ENCODE data around the gene MOB3A.
A peak's percentile ranks its signal among the peaks of the same experiment; 100 is the strongest.

The MOB3A gene

DNA sequence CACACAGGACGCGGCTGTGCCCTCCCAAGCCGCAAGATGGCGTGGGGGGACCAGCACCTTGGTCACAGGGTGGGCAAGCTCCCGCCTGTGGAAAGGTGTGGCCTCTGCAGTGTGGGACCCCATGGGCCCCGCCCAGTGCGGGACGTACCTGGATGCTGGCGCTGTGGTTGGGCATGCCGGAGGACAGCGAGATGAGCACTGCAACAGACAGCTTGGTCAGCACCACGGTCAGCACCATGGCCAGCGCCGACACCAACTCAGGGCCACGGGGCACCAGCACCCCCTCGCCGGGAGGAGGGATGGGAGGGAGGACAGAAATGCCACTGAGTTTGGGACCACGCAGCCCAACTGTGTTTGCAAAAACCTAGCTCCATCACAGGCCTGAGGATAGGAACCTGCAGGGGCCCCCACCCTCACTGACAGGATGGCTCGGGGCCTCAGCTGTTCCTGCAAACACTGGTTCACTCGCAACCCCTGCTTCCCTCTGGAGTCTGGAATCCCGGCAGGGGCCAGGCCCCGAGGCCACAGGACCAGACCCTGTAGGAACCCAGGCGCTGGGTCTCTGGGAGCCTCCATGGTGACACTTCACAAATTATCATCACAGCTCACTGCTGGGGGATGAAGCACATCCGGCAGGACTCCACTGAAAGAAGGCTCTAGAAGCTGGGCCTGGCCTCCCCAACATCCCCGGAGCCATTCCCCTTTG is 27.7 kb upstream of the MOB3A start:
- Histone ChIP-seq H3K9me3 (ENCODE audit: control insufficient read depth, insufficient read depth, low read length) (no peaks in the 10 kb centered on the region), H3K4me1 (ENCODE audit: control insufficient read depth, insufficient read depth, low read length) (no peaks in the 10 kb centered on the region), H3K4me3 (ENCODE audit: low read length) (no peak overlapping the region), H3K36me3 (ENCODE audit: control insufficient read depth, insufficient read depth, low read length) (peaks cover 54% of the 10 kb centered on the region), H3K27ac (ENCODE audit: low read length) (no peak overlapping the region), H3K27me3 (ENCODE audit: control insufficient read depth, insufficient read depth, low read length) (no peaks in the 10 kb centered on the region)
- DNase-seq (ENCODE audit: low read depth, low spot score) = peak; percentile 29
- no CpG with 5 or more reads among the region's 25 CpGs for WGBS (ENCODE audit: insufficient coverage, insufficient read length)

GRCh38 chr19:2122982-2123381 is 26.9 kb upstream of the MOB3A start:
- Histone ChIP-seq H3K36me3 (ENCODE audit: control insufficient read depth, insufficient read depth, low read length) (peaks cover 62% of the 10 kb centered on the region), H3K27me3 (ENCODE audit: control insufficient read depth, insufficient read depth, low read length) (no peaks in the 10 kb centered on the region)

GRCh38 chr19:2122251-2122650 is 26.1 kb upstream of the MOB3A start:
- no CpG with 5 or more reads among the region's 15 CpGs for WGBS (ENCODE audit: insufficient coverage, insufficient read length)
- H3K4me3 ChIP-seq (ENCODE audit: low read length) = no peak overlapping the region
- peaks cover 66% of the 10 kb centered on the region for H3K36me3 ChIP-seq (ENCODE audit: control insufficient read depth, insufficient read depth, low read length)
- H3K9me3 ChIP-seq (ENCODE audit: control insufficient read depth, insufficient read depth, low read length) = no peaks in the 10 kb centered on the region
- H3K27me3 ChIP-seq (ENCODE audit: control insufficient read depth, insufficient read depth, low read length) = no peaks in the 10 kb centered on the region
- H3K27ac ChIP-seq (ENCODE audit: low read length) = no peak overlapping the region
- no peak for DNase-seq (ENCODE audit: low read depth, low spot score)
- no peaks in the 10 kb centered on the region for H3K4me1 ChIP-seq (ENCODE audit: control insufficient read depth, insufficient read depth, low read length)

More at GRCh38 chr19:2122982-2123381, 26.9 kb upstream of the MOB3A start:
- Histone ChIP-seq H3K9me3 (ENCODE audit: control insufficient read depth, insufficient read depth, low read length) (no peaks in the 10 kb centered on the region), H3K4me1 (ENCODE audit: control insufficient read depth, insufficient read depth, low read length) (no peaks in the 10 kb centered on the region), H3K27ac (ENCODE audit: low read length) (no peak overlapping the region), H3K4me3 (ENCODE audit: low read length) (no peak overlapping the region)
- no peak for DNase-seq (ENCODE audit: low read depth, low spot score)
- no CpG with 5 or more reads among the region's 10 CpGs for WGBS (ENCODE audit: insufficient coverage, insufficient read length)

- Histone ChIP-seq H3K36me3 (ENCODE audit: control insufficient read depth, insufficient read depth, low read length) (peaks cover 66% of the 10 kb centered on the region), H3K4me3 (ENCODE audit: low read length) (no peak overlapping the region), H3K4me1 (ENCODE audit: control insufficient read depth, insufficient read depth, low read length) (no peaks in the 10 kb centered on the region), H3K27me3 (ENCODE audit: control insufficient read depth, insufficient read depth, low read length) (no peaks in the 10 kb centered on the region), H3K27ac (ENCODE audit: low read length) (no peak overlapping the region), H3K9me3 (ENCODE audit: control insufficient read depth, insufficient read depth, low read length) (no peaks in the 10 kb centered on the region)
- no CpG with 5 or more reads among the region's 27 CpGs for WGBS (ENCODE audit: insufficient coverage, insufficient read length)
- DNase-seq (ENCODE audit: low read depth, low spot score) = no peak
Observed at GRCh38 chr19:2121416-2122051, 25.4 kb upstream of the MOB3A start.

- DNase-seq (ENCODE audit: low read depth, low spot score) = no peak
- Histone ChIP-seq H3K4me3 (ENCODE audit: low read length) (no peak overlapping the region), H3K27ac (ENCODE audit: low read length) (no peak overlapping the region), H3K36me3 (ENCODE audit: control insufficient read depth, insufficient read depth, low read length) (peaks cover 70% of the 10 kb centered on the region), H3K9me3 (ENCODE audit: control insufficient read depth, insufficient read depth, low read length) (no peaks in the 10 kb centered on the region), H3K27me3 (ENCODE audit: control insufficient read depth, insufficient read depth, low read length) (no peaks in the 10 kb centered on the region), H3K4me1 (ENCODE audit: control insufficient read depth, insufficient read depth, low read length) (no peaks in the 10 kb centered on the region)
- WGBS (ENCODE audit: insufficient coverage, insufficient read length) = no CpG with 5 or more reads among the region's 26 CpGs
Observed at GRCh38 chr19:2120821-2121220, 24.7 kb upstream of the MOB3A start.

- Histone ChIP-seq H3K27me3 (ENCODE audit: control insufficient read depth, insufficient read depth, low read length) (no peaks in the 10 kb centered on the region), H3K4me1 (ENCODE audit: control insufficient read depth, insufficient read depth, low read length) (no peaks in the 10 kb centered on the region), H3K36me3 (ENCODE audit: control insufficient read depth, insufficient read depth, low read length) (peaks cover 75% of the 10 kb centered on the region), H3K4me3 (ENCODE audit: low read length) (no peak overlapping the region), H3K9me3 (ENCODE audit: control insufficient read depth, insufficient read depth, low read length) (no peaks in the 10 kb centered on the region), H3K27ac (ENCODE audit: low read length) (no peak overlapping the region)
- DNase-seq (ENCODE audit: low read depth, low spot score) = no peak
- WGBS (ENCODE audit: insufficient coverage, insufficient read length) = no CpG with 5 or more reads among the region's 31 CpGs
Observed at GRCh38 chr19:2119921-2120785, 24.0 kb upstream of the MOB3A start.

DNA sequence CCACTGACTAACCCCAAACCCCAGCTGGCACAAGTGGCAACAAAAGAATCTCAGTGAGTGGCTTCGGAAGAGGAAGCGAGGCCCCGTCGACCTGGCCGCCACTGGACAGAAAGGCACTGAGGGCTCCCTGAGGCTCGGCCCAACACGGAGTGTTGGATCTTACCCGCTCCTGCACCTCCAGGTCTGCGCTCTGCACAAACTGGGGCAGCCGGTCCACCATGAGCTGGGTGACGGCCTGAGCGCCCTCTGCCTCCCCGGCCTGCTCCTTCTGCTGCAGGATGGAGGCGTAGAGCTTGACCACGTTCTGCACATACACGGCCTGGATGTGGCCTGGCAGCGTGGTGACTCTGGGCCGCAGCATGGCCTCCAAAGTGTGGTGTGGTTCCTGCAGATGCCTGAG is 22.3 kb upstream of the MOB3A start:
- Histone ChIP-seq H3K27me3 (ENCODE audit: control insufficient read depth, insufficient read depth, low read length) (no peaks in the 10 kb centered on the region), H3K36me3 (ENCODE audit: control insufficient read depth, insufficient read depth, low read length) (peaks cover 90% of the 10 kb centered on the region), H3K4me3 (ENCODE audit: low read length) (no peak overlapping the region), H3K27ac (ENCODE audit: low read length) (no peak overlapping the region), H3K9me3 (ENCODE audit: control insufficient read depth, insufficient read depth, low read length) (no peaks in the 10 kb centered on the region), H3K4me1 (ENCODE audit: control insufficient read depth, insufficient read depth, low read length) (no peaks in the 10 kb centered on the region)
- no peak for DNase-seq (ENCODE audit: low read depth, low spot score)
- no CpG with 5 or more reads among the region's 18 CpGs for WGBS (ENCODE audit: insufficient coverage, insufficient read length)

DNA sequence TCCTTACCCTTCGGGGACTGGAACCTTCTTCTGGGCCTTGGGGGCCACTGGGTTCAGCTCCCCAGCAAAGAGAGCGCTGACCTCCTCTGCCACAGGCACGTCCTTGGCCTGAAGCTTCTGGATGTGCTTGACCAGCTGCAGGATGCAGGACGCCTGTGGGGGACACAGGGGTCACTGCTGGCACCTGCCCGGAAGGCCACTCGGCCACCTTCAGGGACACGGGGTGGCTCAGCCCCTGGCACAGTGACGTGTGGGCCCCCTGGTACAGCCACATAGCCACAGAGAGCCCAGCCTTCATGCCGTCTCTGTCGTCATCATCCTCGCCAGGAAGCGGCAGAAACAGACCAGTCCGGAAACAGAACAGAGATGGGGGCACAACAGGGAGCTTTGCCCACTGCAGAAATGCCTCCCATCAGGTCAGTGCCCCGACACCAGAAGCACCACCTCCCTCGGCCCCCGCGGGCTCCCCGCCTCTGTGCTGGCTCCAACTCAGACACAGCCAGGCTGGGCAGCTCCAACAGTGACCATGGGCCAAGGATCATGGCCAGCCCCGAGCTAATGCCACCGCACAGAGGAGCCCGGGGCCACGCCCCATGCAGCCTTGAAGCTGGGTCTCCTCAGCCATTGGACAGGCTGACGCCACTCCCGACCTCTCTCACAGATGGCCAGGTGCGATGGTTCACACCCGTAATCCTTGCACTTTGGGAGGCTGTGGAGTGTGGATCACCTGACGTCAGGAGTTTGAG is 21.3 kb upstream of the MOB3A start:
- Histone ChIP-seq H3K4me1 (ENCODE audit: control insufficient read depth, insufficient read depth, low read length) (no peaks in the 10 kb centered on the region), H3K27ac (ENCODE audit: low read length) (no peak overlapping the region), H3K36me3 (ENCODE audit: control insufficient read depth, insufficient read depth, low read length) (peaks cover 90% of the 10 kb centered on the region), H3K27me3 (ENCODE audit: control insufficient read depth, insufficient read depth, low read length) (no peaks in the 10 kb centered on the region), H3K9me3 (ENCODE audit: control insufficient read depth, insufficient read depth, low read length) (no peaks in the 10 kb centered on the region), H3K4me3 (ENCODE audit: low read length) (no peak overlapping the region)
- WGBS (ENCODE audit: insufficient coverage, insufficient read length) = no CpG with 5 or more reads among the region's 27 CpGs
- DNase-seq (ENCODE audit: low read depth, low spot score) = no peak

DNA sequence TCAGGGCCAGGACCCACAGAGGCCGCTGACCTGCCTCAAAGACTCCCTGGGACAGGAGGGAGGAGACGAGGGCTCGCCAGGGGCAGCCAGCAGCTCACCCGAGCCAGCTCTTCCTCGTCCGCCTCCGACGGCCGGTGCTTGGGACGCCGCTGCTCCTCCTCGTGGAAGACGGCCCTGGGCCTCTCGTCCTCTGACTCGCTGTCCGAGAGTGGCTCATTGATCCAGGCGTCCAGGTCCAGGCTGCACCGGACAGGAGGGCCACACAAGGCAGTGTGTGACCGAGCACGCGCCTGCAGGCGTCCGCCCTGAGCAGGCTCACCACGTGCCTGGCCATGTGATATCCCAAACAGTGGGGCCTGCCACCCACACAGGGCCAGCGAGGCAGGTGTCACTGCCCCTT is 20.4 kb upstream of the MOB3A start:
- DNase-seq (ENCODE audit: low read depth, low spot score) = no peak
- Histone ChIP-seq H3K4me3 (ENCODE audit: low read length) (no peak overlapping the region), H3K9me3 (ENCODE audit: control insufficient read depth, insufficient read depth, low read length) (no peaks in the 10 kb centered on the region), H3K36me3 (ENCODE audit: control insufficient read depth, insufficient read depth, low read length) (peaks cover 90% of the 10 kb centered on the region), H3K27me3 (ENCODE audit: control insufficient read depth, insufficient read depth, low read length) (no peaks in the 10 kb centered on the region), H3K4me1 (ENCODE audit: control insufficient read depth, insufficient read depth, low read length) (no peaks in the 10 kb centered on the region), H3K27ac (ENCODE audit: low read length) (no peak overlapping the region)
- WGBS (ENCODE audit: insufficient coverage, insufficient read length) = no CpG with 5 or more reads among the region's 25 CpGs

DNA sequence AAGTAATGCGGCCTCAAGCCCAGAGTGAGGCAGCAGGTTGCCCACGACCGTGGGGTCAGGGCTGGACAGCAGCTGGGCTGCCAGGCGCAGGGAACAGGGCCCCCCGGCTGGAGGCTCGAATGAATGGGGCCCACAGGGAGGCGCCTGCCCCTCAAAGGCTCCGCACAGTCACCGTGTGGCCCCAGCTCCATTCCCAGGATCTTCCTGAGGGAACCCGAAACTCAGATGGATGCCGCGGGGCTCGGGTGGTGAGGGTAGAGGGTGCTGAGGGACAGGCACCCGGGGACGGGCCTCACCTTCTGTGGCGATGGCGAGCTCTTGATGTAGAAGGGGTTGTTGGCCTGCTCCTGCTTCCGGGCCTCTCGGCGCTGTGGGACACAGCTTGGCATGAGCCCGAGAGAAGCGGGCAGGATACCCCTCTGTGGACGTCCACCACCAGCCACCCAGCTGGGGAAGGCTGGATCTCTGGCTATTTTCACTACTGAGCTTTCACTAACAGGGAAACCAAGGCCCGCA is 19.8 kb upstream of the MOB3A start:
- no peak for DNase-seq (ENCODE audit: low read depth, low spot score)
- H3K36me3 ChIP-seq (ENCODE audit: control insufficient read depth, insufficient read depth, low read length) = peaks cover 90% of the 10 kb centered on the region
- no peak overlapping the region for H3K4me3 ChIP-seq (ENCODE audit: low read length)
- H3K27me3 ChIP-seq (ENCODE audit: control insufficient read depth, insufficient read depth, low read length) = no peaks in the 10 kb centered on the region
- no peaks in the 10 kb centered on the region for H3K9me3 ChIP-seq (ENCODE audit: control insufficient read depth, insufficient read depth, low read length)
- no peak overlapping the region for H3K27ac ChIP-seq (ENCODE audit: low read length)
- H3K4me1 ChIP-seq (ENCODE audit: control insufficient read depth, insufficient read depth, low read length) = no peaks in the 10 kb centered on the region
- WGBS (ENCODE audit: insufficient coverage, insufficient read length) = no CpG with 5 or more reads among the region's 24 CpGs

Measured in iPS DF 6.9 (cell line).